ENCODE results near the gene FMNL1. TPM values are rescaled to one million over a fixed set of nuclear protein-coding genes. Genes with fewer than 3 reads are reported as not detected.

FMNL1 gene
- total and polyA plus RNA-seq, 8 donors = 4.5 to 34.5 (median 10.0) TPM

- no peaks in the 10 kb centered on the region for H3K27me3 ChIP-seq
- no peaks in the 10 kb centered on the region for H3K9me3 ChIP-seq
- no peak overlapping the region for H3K27ac ChIP-seq
- TF ChIP-seq POLR2A (IDR thresholded peaks at IDR 0.05) (no peak), EP300 (IDR thresholded peaks at IDR 0.05) (no peak), CTCF (IDR thresholded peaks at IDR 0.05) (no peak), POLR2AphosphoS5 (IDR thresholded peaks at IDR 0.05) (no peak)
- no peak for DNase-seq
- no peak overlapping the region for H3K4me3 ChIP-seq
- 78 to 94% (median 89%) methylated on average over 7 of the region's 7 CpGs for WGBS, 5 donors
- H3K36me3 ChIP-seq = peaks cover 79 to 100% (median 97%) of the 10 kb centered on the region in 4 donors
- H3K4me1 ChIP-seq = no peaks in the 10 kb centered on the region
- intact Hi-C loops (cut with DNase I; ENCODE audit: low total_unique reads) = no loop called here
Measured at GRCh38 chr17:45269912-45270311, 48.2 kb downstream of the FMNL1 start.

- intact Hi-C loops (cut with DNase I; ENCODE audit: low total_unique reads) = no loop called here
Measured at GRCh38 chr17:45270828-45271418, 49.2 kb downstream of the FMNL1 start.

GRCh38 chr17:45271603-45272002 is 49.9 kb downstream of the FMNL1 start:
- H3K9me3 ChIP-seq = no peaks in the 10 kb centered on the region
- H3K4me3 ChIP-seq = no peak overlapping the region
- TF ChIP-seq CTCF (IDR thresholded peaks at IDR 0.05) (no peak), EP300 (IDR thresholded peaks at IDR 0.05) (no peak), POLR2AphosphoS5 (IDR thresholded peaks at IDR 0.05) (no peak), POLR2A (IDR thresholded peaks at IDR 0.05) (no peak)
- H3K36me3 ChIP-seq = peaks cover 69 to 86% (median 80%) of the 10 kb centered on the region in 4 donors
- H3K27ac ChIP-seq = no peak overlapping the region
- peaks cover 0 to 8% (median 4%) of the 10 kb centered on the region in 4 donors for H3K4me1 ChIP-seq
- no peak for DNase-seq
- WGBS, 5 donors = 80 to 95% (median 91%) methylated on average over 3 of the region's 3 CpGs
- no peaks in the 10 kb centered on the region for H3K27me3 ChIP-seq
- intact Hi-C loops (cut with DNase I; ENCODE audit: low total_unique reads) = no loop called here

More at GRCh38 chr17:45270828-45271418, 49.2 kb downstream of the FMNL1 start:
- H3K4me1 ChIP-seq = peaks cover 0 to 1% (median under 1%) of the 10 kb centered on the region in 4 donors
- no peaks in the 10 kb centered on the region for H3K27me3 ChIP-seq
- WGBS, 5 donors = 74 to 83% (median 80%) methylated on average over 12 to 13 of the region's 13 CpGs
- H3K4me3 ChIP-seq = no peak overlapping the region
- DNase-seq = peak in 1 of 2 donors; percentile 35
- no peaks in the 10 kb centered on the region for H3K9me3 ChIP-seq
- no peak overlapping the region for H3K27ac ChIP-seq
- TF ChIP-seq CTCF (IDR thresholded peaks at IDR 0.05) (peak in 5 of 7 experiments; percentile 12 to 47 (median 32)), POLR2AphosphoS5 (IDR thresholded peaks at IDR 0.05) (no peak)
- H3K36me3 ChIP-seq = peaks cover 73 to 93% (median 87%) of the 10 kb centered on the region in 4 donors

- H3K4me1 ChIP-seq = peaks cover 9 to 27% (median 24%) of the 10 kb centered on the region in 4 donors
- intact Hi-C loops (cut with DNase I; ENCODE audit: low total_unique reads) = no loop called here
- TF ChIP-seq POLR2AphosphoS5 (IDR thresholded peaks at IDR 0.05) = no peak
- no peak for TF ChIP-seq EP300 (IDR thresholded peaks at IDR 0.05)
- TF ChIP-seq CTCF (IDR thresholded peaks at IDR 0.05) = no peak
- TF ChIP-seq POLR2A (IDR thresholded peaks at IDR 0.05) = no peak
- DNase-seq = no peak
- H3K9me3 ChIP-seq = no peaks in the 10 kb centered on the region
- H3K27me3 ChIP-seq = no peaks in the 10 kb centered on the region
- no peak overlapping the region for H3K4me3 ChIP-seq
- H3K36me3 ChIP-seq = peaks cover 52 to 66% (median 61%) of the 10 kb centered on the region in 4 donors
- no peak overlapping the region for H3K27ac ChIP-seq
- 75 to 79% (median 78%) methylated on average over 10 to 16 of the region's 16 CpGs for WGBS, 5 donors
Measured at GRCh38 chr17:45273551-45273957, 51.9 kb downstream of the FMNL1 start.

All from stomach (tissue), 9 donors.